Panc1 (cell line): ENCODE results near the gene RFX5.

Experiments
- POLR2AphosphoS5 ChIP-seq: IDR thresholded peaks from 2 replicates; pipeline ENCODE4 v1.6.1; 2012; ENCODE audit warnings: mild to moderate bottlenecking, low read depth, low read length, moderate library complexity
- SIN3A ChIP-seq: IDR thresholded peaks from 2 replicates; pipeline ENCODE4 v1.6.1; 2012; ENCODE audit warnings: low read depth, mild to moderate bottlenecking, low read length, moderate library complexity, borderline replicate concordance; ENCODE audit not compliant: insufficient read depth
- TCF7L2 ChIP-seq: IDR thresholded peaks from 2 replicates; pipeline ENCODE4 v1.6.1; 2011; ENCODE audit warnings: mild to moderate bottlenecking, low read depth, low read length, inconsistent platforms
- TF ChIP-seq, protein P1 (sequence below): fragments of 450-650 bp; IDR thresholded peaks from 2 replicates; pipeline ENCODE4 v1.5.1; 2017; ENCODE audit warnings: mild to moderate bottlenecking
- TF ChIP-seq, protein P2 (sequence below), 2 experiments: IDR thresholded peaks; 2 replicates each; pipeline ENCODE4 v1.6.1; 2011 to 2012; ENCODE audit warnings: low read depth in 2 of 2, control low read depth in 1 of 2, low read length in 1 of 2, mild to moderate bottlenecking in 1 of 2, moderate library complexity in 1 of 2; ENCODE audit not compliant: insufficient read depth in 1 of 2

DNA sequence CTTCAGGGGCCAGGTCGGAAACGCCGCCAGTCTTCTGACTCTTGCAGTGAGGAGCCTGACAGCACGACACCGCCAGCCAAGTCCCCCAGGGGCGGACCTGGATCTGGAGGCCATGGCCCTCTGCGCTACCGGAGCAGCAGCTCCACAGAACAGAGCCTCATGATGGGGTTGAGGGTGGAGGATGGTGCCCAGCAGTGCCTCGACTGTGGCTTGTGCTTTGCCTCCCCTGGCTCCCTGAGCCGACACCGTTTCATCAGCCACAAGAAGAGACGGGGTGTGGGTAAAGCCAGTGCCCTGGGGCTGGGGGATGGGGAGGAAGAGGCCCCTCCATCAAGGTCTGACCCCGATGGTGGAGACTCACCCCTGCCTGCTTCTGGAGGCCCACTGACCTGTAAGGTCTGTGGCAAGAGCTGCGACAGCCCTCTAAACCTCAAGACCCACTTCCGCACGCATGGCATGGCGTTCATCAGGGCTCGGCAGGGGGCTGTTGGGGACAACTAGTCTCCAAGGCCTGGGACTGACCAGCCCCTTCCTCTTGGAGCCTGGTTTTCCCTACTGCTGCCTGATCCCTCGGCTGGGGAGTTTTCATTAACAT lies 56.2 kb downstream of the RFX5 start:
- TF ChIP-seq, protein P1, sequence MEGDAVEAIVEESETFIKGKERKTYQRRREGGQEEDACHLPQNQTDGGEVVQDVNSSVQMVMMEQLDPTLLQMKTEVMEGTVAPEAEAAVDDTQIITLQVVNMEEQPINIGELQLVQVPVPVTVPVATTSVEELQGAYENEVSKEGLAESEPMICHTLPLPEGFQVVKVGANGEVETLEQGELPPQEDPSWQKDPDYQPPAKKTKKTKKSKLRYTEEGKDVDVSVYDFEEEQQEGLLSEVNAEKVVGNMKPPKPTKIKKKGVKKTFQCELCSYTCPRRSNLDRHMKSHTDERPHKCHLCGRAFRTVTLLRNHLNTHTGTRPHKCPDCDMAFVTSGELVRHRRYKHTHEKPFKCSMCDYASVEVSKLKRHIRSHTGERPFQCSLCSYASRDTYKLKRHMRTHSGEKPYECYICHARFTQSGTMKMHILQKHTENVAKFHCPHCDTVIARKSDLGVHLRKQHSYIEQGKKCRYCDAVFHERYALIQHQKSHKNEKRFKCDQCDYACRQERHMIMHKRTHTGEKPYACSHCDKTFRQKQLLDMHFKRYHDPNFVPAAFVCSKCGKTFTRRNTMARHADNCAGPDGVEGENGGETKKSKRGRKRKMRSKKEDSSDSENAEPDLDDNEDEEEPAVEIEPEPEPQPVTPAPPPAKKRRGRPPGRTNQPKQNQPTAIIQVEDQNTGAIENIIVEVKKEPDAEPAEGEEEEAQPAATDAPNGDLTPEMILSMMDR, result no peak
- no peak; the same call in 1 of the 2 replicates for TF ChIP-seq POLR2AphosphoS5
- TF ChIP-seq, protein P2, sequence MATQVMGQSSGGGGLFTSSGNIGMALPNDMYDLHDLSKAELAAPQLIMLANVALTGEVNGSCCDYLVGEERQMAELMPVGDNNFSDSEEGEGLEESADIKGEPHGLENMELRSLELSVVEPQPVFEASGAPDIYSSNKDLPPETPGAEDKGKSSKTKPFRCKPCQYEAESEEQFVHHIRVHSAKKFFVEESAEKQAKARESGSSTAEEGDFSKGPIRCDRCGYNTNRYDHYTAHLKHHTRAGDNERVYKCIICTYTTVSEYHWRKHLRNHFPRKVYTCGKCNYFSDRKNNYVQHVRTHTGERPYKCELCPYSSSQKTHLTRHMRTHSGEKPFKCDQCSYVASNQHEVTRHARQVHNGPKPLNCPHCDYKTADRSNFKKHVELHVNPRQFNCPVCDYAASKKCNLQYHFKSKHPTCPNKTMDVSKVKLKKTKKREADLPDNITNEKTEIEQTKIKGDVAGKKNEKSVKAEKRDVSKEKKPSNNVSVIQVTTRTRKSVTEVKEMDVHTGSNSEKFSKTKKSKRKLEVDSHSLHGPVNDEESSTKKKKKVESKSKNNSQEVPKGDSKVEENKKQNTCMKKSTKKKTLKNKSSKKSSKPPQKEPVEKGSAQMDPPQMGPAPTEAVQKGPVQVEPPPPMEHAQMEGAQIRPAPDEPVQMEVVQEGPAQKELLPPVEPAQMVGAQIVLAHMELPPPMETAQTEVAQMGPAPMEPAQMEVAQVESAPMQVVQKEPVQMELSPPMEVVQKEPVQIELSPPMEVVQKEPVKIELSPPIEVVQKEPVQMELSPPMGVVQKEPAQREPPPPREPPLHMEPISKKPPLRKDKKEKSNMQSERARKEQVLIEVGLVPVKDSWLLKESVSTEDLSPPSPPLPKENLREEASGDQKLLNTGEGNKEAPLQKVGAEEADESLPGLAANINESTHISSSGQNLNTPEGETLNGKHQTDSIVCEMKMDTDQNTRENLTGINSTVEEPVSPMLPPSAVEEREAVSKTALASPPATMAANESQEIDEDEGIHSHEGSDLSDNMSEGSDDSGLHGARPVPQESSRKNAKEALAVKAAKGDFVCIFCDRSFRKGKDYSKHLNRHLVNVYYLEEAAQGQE (IDR thresholded peaks at IDR 0.05; ENCODE audit: insufficient read depth in 1 of 2, low read depth in 2 of 2, low read length in 1 of 2), result no peak
- no peak for TF ChIP-seq SIN3A
- TF ChIP-seq TCF7L2, result no peak
